ENCODE results near the gene CSPG4.
"Not testable (repeated sequence)": the region's sequence is repeated elsewhere in the genome, so short reads cannot be mapped to it uniquely, and the experiment has no call there.

CSPG4 gene, protein sequence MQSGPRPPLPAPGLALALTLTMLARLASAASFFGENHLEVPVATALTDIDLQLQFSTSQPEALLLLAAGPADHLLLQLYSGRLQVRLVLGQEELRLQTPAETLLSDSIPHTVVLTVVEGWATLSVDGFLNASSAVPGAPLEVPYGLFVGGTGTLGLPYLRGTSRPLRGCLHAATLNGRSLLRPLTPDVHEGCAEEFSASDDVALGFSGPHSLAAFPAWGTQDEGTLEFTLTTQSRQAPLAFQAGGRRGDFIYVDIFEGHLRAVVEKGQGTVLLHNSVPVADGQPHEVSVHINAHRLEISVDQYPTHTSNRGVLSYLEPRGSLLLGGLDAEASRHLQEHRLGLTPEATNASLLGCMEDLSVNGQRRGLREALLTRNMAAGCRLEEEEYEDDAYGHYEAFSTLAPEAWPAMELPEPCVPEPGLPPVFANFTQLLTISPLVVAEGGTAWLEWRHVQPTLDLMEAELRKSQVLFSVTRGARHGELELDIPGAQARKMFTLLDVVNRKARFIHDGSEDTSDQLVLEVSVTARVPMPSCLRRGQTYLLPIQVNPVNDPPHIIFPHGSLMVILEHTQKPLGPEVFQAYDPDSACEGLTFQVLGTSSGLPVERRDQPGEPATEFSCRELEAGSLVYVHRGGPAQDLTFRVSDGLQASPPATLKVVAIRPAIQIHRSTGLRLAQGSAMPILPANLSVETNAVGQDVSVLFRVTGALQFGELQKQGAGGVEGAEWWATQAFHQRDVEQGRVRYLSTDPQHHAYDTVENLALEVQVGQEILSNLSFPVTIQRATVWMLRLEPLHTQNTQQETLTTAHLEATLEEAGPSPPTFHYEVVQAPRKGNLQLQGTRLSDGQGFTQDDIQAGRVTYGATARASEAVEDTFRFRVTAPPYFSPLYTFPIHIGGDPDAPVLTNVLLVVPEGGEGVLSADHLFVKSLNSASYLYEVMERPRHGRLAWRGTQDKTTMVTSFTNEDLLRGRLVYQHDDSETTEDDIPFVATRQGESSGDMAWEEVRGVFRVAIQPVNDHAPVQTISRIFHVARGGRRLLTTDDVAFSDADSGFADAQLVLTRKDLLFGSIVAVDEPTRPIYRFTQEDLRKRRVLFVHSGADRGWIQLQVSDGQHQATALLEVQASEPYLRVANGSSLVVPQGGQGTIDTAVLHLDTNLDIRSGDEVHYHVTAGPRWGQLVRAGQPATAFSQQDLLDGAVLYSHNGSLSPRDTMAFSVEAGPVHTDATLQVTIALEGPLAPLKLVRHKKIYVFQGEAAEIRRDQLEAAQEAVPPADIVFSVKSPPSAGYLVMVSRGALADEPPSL (N-terminal part only)

DNA sequence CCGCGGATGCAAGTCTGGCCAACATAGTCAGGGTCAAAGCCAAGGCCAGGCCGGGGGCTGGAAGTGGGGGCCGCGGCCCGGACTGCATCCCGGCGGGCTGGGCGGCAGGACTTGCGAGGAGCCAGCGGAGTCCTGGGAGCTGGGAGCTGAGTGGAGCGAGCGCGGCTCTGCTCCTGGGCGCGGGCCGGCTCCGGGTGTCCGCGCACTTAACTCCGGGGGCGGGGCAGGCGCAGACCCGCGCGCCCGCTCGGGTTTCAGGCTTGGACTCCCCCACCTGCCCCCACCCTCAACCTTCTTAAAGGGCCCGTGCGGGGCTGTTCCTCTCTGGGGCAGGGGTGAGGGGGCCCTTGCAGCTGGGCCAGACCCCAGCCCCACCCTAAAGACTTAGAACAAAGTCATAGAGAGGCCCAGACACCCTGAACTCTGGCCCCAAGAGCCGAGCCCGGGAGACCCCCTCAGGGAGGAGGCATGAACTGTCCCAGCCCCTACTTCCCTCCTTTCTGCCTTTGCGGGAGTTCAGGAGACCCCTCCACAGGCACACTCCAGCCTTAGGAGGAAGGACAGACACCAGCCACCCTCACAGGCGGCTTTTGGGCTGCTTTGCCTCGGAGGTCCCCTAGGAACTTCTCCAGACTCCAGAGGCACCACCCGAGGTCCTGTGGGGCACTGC, at the start of gene CSPG4:
TSS of gene CSPG4 (minus strand) at position 181 of the 670 bp plus-strand sequence. CDS start at position 88, 93 bp downstream.
- Histone ChIP-seq H3K36me3 (ENCODE audit: control insufficient read depth in 1 of 2, insufficient read depth in 2 of 2, low read length in 2 of 2) (no peaks in the 10 kb centered on the region), H3K9me3 (ENCODE audit: control insufficient read depth in 1 of 2, low read length in 2 of 2) (no peaks in the 10 kb centered on the region), H3K4me1 (ENCODE audit: control insufficient read depth in 1 of 2, insufficient read depth in 2 of 2, low read length in 2 of 2) (peaks cover 8 to 33% of the 10 kb centered on the region in 2 donors), H3K27ac (ENCODE audit: low read length) (peak within 1 kb of the TSS; percentile 74), H3K4me3 (ENCODE audit: low read depth in 1 of 2, low read length in 2 of 2) (peak within 1 kb of the TSS; percentile 44 to 63), H3K27me3 (ENCODE audit: low read depth, low read length) (peaks cover 10% of the 10 kb centered on the region)

DNA sequence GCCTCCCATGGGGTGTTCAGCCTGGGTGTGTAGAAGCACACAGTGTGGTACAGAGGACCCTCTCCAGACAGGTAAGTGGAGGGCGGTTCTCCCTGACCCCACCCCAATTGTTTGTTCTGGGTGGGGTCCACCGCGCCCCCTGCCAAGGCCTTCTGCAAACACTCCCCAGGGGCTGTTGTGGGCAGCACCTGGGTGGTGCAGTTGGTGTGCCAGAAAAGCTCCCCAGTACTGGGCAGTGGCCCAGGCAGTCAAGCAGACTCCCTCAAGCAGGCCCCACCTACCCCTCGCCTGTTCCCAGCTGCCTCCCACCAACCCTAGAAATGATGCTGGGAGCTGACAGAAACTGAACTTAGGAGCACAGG, 49.7 kb upstream of the CSPG4 start:
- H3K4me3 ChIP-seq (ENCODE audit: low read depth in 1 of 2, low read length in 2 of 2) = not testable (repeated sequence)

DNA sequence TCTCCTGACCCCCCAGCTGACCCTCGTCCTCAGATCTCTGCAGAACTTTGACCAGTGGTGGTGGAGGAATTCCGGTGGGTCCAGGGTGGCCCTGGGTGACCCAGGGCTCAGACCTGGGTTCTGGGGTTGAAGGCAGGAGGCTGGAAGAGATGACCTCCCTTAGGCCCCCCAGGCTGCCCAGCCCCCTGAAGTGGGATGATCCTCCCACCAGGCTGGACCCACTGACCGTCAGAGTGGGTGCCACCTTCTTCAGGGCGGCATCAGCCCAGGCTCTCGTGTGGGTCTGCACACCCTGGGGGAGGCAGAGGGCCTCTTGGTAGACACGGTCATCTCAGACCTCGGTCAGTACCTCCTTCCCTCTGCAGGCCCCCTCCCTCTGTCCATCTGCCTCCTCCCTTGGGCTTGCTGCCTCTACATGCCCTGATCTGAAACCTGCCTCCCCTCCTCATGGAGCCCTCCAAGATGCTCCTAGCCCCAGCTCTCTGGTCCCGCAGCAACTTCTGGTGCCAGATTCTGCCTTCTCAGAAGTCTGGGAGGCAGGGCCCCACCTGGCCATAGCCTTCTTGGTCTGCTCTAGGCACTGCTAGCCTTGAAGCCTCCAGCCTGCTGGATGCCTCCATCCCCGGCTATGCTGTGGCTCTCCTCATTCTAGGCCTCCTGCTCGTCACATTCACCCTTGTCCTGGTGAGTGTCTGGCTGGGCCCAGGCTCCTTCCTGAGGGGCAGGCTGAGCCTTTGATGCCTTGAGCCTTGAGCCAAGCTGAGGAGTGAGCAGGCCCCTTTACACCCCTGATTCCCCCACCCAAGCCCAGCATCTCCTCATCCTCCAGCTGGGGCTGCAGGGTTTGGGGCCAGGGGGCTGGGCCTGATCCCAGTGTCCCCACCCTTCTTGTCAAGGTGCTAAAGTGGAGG, 49.1 kb upstream of the CSPG4 start:
- no peak overlapping the region for H3K4me3 ChIP-seq (ENCODE audit: low read depth in 1 of 2, low read length in 2 of 2)
- no peak overlapping the region for H3K27ac ChIP-seq (ENCODE audit: low read length)
- H3K4me1 ChIP-seq (ENCODE audit: control insufficient read depth in 1 of 2, insufficient read depth in 2 of 2, low read length in 2 of 2) = peaks cover 0 to 7% of the 10 kb centered on the region in 2 donors
- H3K27me3 ChIP-seq (ENCODE audit: low read depth, low read length) = no peaks in the 10 kb centered on the region
- H3K36me3 ChIP-seq (ENCODE audit: control insufficient read depth in 1 of 2, insufficient read depth in 2 of 2, low read length in 2 of 2) = no peaks in the 10 kb centered on the region
- no peaks in the 10 kb centered on the region for H3K9me3 ChIP-seq (ENCODE audit: control insufficient read depth in 1 of 2, low read length in 2 of 2)

More for the DNA sequence above, 49.7 kb upstream of the CSPG4 start:
- H3K36me3 ChIP-seq (ENCODE audit: control insufficient read depth in 1 of 2, insufficient read depth in 2 of 2, low read length in 2 of 2); H3K27ac ChIP-seq (ENCODE audit: low read length); H3K4me1 ChIP-seq (ENCODE audit: control insufficient read depth in 1 of 2, insufficient read depth in 2 of 2, low read length in 2 of 2); H3K9me3 ChIP-seq (ENCODE audit: control insufficient read depth in 1 of 2, low read length in 2 of 2); H3K27me3 ChIP-seq (ENCODE audit: low read depth, low read length): not testable (repeated sequence)

GRCh38 chr15:75760704-75761435, 48.2 kb upstream of the CSPG4 start:
- Histone ChIP-seq H3K36me3 (ENCODE audit: control insufficient read depth in 1 of 2, insufficient read depth in 2 of 2, low read length in 2 of 2) (no peaks in the 10 kb centered on the region), H3K27ac (ENCODE audit: low read length) (no peak overlapping the region), H3K9me3 (ENCODE audit: control insufficient read depth in 1 of 2, low read length in 2 of 2) (no peaks in the 10 kb centered on the region), H3K4me1 (ENCODE audit: control insufficient read depth in 1 of 2, insufficient read depth in 2 of 2, low read length in 2 of 2) (peaks cover 0 to 7% of the 10 kb centered on the region in 2 donors), H3K27me3 (ENCODE audit: low read depth, low read length) (no peaks in the 10 kb centered on the region), H3K4me3 (ENCODE audit: low read depth in 1 of 2, low read length in 2 of 2) (no peak overlapping the region)

- H3K27ac ChIP-seq (ENCODE audit: low read length); H3K9me3 ChIP-seq (ENCODE audit: control insufficient read depth in 1 of 2, low read length in 2 of 2); H3K4me3 ChIP-seq (ENCODE audit: low read depth in 1 of 2, low read length in 2 of 2); H3K4me1 ChIP-seq (ENCODE audit: control insufficient read depth in 1 of 2, insufficient read depth in 2 of 2, low read length in 2 of 2); H3K27me3 ChIP-seq (ENCODE audit: low read depth, low read length); H3K36me3 ChIP-seq (ENCODE audit: control insufficient read depth in 1 of 2, insufficient read depth in 2 of 2, low read length in 2 of 2): not testable (repeated sequence)
Measured at GRCh38 chr15:75760131-75760520, 47.5 kb upstream of the CSPG4 start.

DNA sequence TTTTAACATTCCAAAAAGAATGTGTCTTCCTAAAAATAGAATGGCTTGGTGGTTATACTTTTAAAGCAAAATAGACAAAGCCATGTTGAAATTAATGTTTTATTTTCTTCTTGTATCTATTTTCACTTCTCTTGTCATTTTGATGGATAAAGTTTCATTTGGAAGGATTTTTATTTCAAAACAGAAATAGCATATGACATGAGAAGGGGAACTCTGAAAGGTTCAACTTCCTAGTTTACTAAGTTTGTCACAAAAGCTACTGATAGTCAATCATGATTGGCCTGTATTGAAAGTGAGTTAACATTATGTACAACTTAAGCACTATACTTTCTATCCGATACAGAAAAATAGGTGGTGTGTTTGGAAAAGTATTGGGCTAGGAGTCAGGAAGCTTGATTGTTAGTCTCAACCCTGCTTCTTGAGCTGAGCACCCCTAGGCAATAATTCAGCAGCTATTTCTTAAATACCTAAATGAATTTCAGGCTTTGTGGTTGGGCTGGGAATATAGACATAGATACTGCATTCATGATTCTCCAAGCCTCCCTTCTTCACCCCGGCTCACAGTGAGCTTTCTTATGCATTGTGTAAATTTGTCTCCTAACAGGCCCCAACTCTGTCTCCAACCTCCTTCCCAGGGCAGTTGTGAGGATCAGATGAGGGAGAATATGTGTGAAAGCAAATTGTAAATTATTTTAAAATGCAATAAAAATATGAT, 46.9 kb upstream of the CSPG4 start:
- Histone ChIP-seq H3K27ac (ENCODE audit: low read length) (no peak overlapping the region), H3K4me1 (ENCODE audit: control insufficient read depth in 1 of 2, insufficient read depth in 2 of 2, low read length in 2 of 2) (peaks cover 0 to 7% of the 10 kb centered on the region in 2 donors), H3K27me3 (ENCODE audit: low read depth, low read length) (no peaks in the 10 kb centered on the region), H3K4me3 (ENCODE audit: low read depth in 1 of 2, low read length in 2 of 2) (peak overlapping the region in 1 of 2 donors; percentile 63), H3K9me3 (ENCODE audit: control insufficient read depth in 1 of 2, low read length in 2 of 2) (no peaks in the 10 kb centered on the region), H3K36me3 (ENCODE audit: control insufficient read depth in 1 of 2, insufficient read depth in 2 of 2, low read length in 2 of 2) (no peaks in the 10 kb centered on the region)

DNA sequence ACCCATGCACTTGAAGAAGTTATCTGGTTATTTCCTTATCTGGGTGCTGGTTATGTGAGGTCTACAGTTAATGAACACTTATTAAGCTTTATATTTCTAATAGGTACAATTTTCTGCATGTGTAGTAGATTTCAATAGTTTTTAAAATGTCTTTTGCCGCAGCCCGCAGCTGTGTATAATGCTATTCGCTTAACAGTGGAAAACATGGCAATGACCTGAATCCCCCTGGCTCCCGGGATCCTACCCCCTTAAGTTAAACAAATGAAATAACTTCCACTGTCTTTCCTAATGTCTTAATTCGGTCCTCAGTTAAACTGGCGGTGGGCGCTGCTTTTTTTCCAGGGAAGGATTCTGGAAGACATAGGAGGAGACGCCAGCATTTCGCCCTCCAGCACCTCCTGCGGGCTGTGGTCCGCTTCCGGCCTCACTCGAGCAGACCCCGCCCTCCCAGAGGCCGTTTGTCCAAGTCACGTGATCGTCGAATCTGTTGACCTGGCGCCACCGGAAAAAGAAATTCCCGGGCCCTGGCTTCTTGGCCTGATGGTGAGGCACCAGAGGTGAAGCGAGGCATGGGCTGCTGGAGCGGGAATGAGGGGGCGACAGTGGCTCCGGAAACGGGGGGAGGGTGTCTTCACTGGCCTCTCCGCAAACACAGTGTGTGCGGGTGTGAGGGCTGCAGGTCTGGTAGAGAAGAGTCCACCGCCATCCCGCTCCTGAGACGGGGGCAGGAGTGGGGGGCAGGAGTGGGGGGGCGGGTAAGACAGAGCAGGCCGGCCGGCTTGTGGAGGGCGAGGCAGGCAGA, 45.6 kb upstream of the CSPG4 start:
- H3K4me1 ChIP-seq (ENCODE audit: control insufficient read depth in 1 of 2, insufficient read depth in 2 of 2, low read length in 2 of 2) = peaks cover 0 to 7% of the 10 kb centered on the region in 2 donors
- H3K27ac ChIP-seq (ENCODE audit: low read length) = peak overlapping the region; percentile 56
- H3K4me3 ChIP-seq (ENCODE audit: low read depth in 1 of 2, low read length in 2 of 2) = peak overlapping the region; percentile 50 to 63
- H3K27me3 ChIP-seq (ENCODE audit: low read depth, low read length) = no peaks in the 10 kb centered on the region
- no peaks in the 10 kb centered on the region for H3K36me3 ChIP-seq (ENCODE audit: control insufficient read depth in 1 of 2, insufficient read depth in 2 of 2, low read length in 2 of 2)
- no peaks in the 10 kb centered on the region for H3K9me3 ChIP-seq (ENCODE audit: control insufficient read depth in 1 of 2, low read length in 2 of 2)

DNA sequence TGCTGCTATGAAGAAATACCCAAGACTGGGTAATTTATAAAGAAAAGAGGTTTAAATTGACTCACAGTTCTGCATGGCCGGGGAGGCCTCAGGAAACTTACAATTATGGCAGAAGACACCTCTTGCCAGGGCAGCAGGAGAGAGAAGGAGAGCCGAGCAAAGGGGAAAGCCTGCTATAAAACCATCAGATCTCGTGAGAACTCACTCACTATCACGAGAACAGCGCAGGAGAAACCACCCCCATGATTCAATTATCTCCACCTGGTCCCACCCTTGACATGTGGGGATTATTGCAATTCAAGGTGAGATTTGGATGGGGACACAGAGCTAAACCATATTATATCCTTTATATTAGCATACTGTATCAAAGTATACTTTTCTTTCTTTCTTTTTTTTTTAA, 42.2 kb upstream of the CSPG4 start:
- H3K27ac ChIP-seq (ENCODE audit: low read length) = not testable (repeated sequence)

GRCh38 chr15:75753145-75753544, 40.5 kb upstream of the CSPG4 start:
- Histone ChIP-seq H3K36me3 (ENCODE audit: control insufficient read depth in 1 of 2, insufficient read depth in 2 of 2, low read length in 2 of 2) (no peaks in the 10 kb centered on the region), H3K27ac (ENCODE audit: low read length) (no peak overlapping the region)

More for the DNA sequence above, 42.2 kb upstream of the CSPG4 start:
- H3K4me3 ChIP-seq (ENCODE audit: low read depth in 1 of 2, low read length in 2 of 2); H3K4me1 ChIP-seq (ENCODE audit: control insufficient read depth in 1 of 2, insufficient read depth in 2 of 2, low read length in 2 of 2); H3K36me3 ChIP-seq (ENCODE audit: control insufficient read depth in 1 of 2, insufficient read depth in 2 of 2, low read length in 2 of 2); H3K27me3 ChIP-seq (ENCODE audit: low read depth, low read length); H3K9me3 ChIP-seq (ENCODE audit: control insufficient read depth in 1 of 2, low read length in 2 of 2): not testable (repeated sequence)

More at GRCh38 chr15:75753145-75753544, 40.5 kb upstream of the CSPG4 start:
- Histone ChIP-seq H3K27me3 (ENCODE audit: low read depth, low read length) (no peaks in the 10 kb centered on the region), H3K4me3 (ENCODE audit: low read depth in 1 of 2, low read length in 2 of 2) (no peak overlapping the region), H3K9me3 (ENCODE audit: control insufficient read depth in 1 of 2, low read length in 2 of 2) (no peaks in the 10 kb centered on the region), H3K4me1 (ENCODE audit: control insufficient read depth in 1 of 2, insufficient read depth in 2 of 2, low read length in 2 of 2) (no peaks in the 10 kb centered on the region)
